ENCODE measurements around the gene B4GALNT3. TPM values are rescaled to one million over a fixed set of nuclear protein-coding genes. Genes with fewer than 3 reads are reported as not detected.

Gene B4GALNT3
- total RNA-seq, 3 donors from 2014 or later (not counting 1 experiment from before 2014, with no cell fraction given), result 0.93 to 4.2 TPM; not detected in 1

DNA sequence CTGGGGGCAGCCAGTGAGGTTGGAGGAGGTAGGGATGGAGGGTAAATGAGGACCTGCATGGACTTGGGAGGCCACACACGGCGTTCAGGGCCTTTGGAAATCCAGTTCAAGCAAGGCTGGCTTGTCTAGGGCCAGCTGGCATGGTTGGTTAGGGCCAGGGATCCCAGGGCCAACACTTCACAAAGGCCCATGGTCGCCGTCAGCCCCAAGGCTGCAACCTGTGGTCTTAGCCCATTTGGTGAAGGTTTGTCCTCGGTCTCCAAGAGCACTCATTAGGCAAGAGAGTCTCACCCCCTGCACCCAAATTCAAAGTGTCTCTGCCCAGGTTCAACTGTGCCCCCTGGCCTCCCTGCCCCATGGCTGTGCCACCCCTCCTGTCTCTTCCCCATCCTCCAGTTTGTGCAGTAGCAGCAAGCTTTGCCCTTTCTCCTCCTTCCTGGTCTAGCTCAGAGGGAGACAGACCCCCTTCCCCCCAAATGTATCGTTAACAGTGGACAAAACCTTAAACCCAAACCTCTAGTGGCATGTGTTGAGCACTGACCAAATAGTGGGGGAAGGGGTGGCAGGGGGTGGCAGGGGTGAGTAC lies 109.4 kb downstream of the B4GALNT3 start:
- peak overlapping the region; percentile 58 for H3K4me3 ChIP-seq (ENCODE audit: low read length)

GRCh38 chr12:569803-570434 lies 110.2 kb downstream of the B4GALNT3 start:
- peak; percentile 82 for TF ChIP-seq CTCF (IDR thresholded peaks at IDR 0.05)
- no peaks in the 10 kb centered on the region for H3K9me3 ChIP-seq (ENCODE audit: control insufficient read depth, insufficient read depth, low read length)
- Mint-ChIP-seq H3K9me3 (no peaks in the 10 kb centered on the region), H3K27me3 (ENCODE audit: low read depth in 2 of 2) (no peaks in the 10 kb centered on the region), H3K4me1 (peaks cover 32 to 51% of the 10 kb centered on the region in 2 donors), H3K27ac (peak overlapping the region; percentile 56 to 80), H3K4me3 (peak overlapping the region; percentile 93), H3K36me3 (no peaks in the 10 kb centered on the region)
- WGBS (ENCODE audit: insufficient coverage), result 6% methylated on average over 44 of the region's 44 CpGs
- intact Hi-C loops (cut with micrococcal nuclease), result loop anchor here (1.0 to 5.0 kb wide), 2 partner anchors 244 to 522 kb away; no protein-coding TSS in a partner anchor
- DNase-seq (peak; percentile 85 to 91), ATAC-seq (peak; percentile 95 to 97 (median 95))
- peaks cover 32% of the 10 kb centered on the region for H3K4me1 ChIP-seq (ENCODE audit: control insufficient read depth, insufficient read depth, low read length)
- H3K36me3 ChIP-seq (ENCODE audit: control insufficient read depth, insufficient read depth, low read length), result no peaks in the 10 kb centered on the region
- peak overlapping the region; percentile 58 for H3K4me3 ChIP-seq (ENCODE audit: low read length)
- H3K27me3 ChIP-seq (ENCODE audit: control insufficient read depth, insufficient read depth, low read length), result no peaks in the 10 kb centered on the region
- H3K27ac ChIP-seq (ENCODE audit: low read length), result no peak overlapping the region

More for the DNA sequence above, 109.4 kb downstream of the B4GALNT3 start:
- no peaks in the 10 kb centered on the region for H3K27me3 ChIP-seq (ENCODE audit: control insufficient read depth, insufficient read depth, low read length)
- Mint-ChIP-seq H3K27me3 (ENCODE audit: low read depth in 2 of 2) (no peaks in the 10 kb centered on the region), H3K4me3 (no peak overlapping the region), H3K4me1 (peaks cover 37 to 58% of the 10 kb centered on the region in 2 donors), H3K27ac (peak overlapping the region; percentile 56 to 80), H3K9me3 (no peaks in the 10 kb centered on the region), H3K36me3 (no peaks in the 10 kb centered on the region)
- no peaks in the 10 kb centered on the region for H3K9me3 ChIP-seq (ENCODE audit: control insufficient read depth, insufficient read depth, low read length)
- ATAC-seq (no peak), DNase-seq (no peak)
- H3K36me3 ChIP-seq (ENCODE audit: control insufficient read depth, insufficient read depth, low read length), result no peaks in the 10 kb centered on the region
- no peak overlapping the region for H3K27ac ChIP-seq (ENCODE audit: low read length)
- TF ChIP-seq CTCF (IDR thresholded peaks at IDR 0.05), result no peak
- intact Hi-C loops (cut with micrococcal nuclease), result loop anchor here (1.0 to 5.0 kb wide), 2 partner anchors 245 to 523 kb away; no protein-coding TSS in a partner anchor
- WGBS (ENCODE audit: insufficient coverage), result 93% methylated on average over 5 of the region's 6 CpGs
- peaks cover 39% of the 10 kb centered on the region for H3K4me1 ChIP-seq (ENCODE audit: control insufficient read depth, insufficient read depth, low read length)

- H3K4me1 Mint-ChIP-seq, result peaks cover 26 to 45% of the 10 kb centered on the region in 2 donors
- no peak for ATAC-seq
- H3K9me3 ChIP-seq (ENCODE audit: control insufficient read depth, insufficient read depth, low read length), result no peaks in the 10 kb centered on the region
- no peak overlapping the region for H3K4me3 Mint-ChIP-seq
- no peaks in the 10 kb centered on the region for H3K36me3 ChIP-seq (ENCODE audit: control insufficient read depth, insufficient read depth, low read length)
- H3K27me3 ChIP-seq (ENCODE audit: control insufficient read depth, insufficient read depth, low read length), result no peaks in the 10 kb centered on the region
- intact Hi-C loops (cut with micrococcal nuclease), result no loop called here
- no peaks in the 10 kb centered on the region for H3K27me3 Mint-ChIP-seq (ENCODE audit: low read depth in 2 of 2)
- no peaks in the 10 kb centered on the region for H3K9me3 Mint-ChIP-seq
- no peak overlapping the region for H3K4me3 ChIP-seq (ENCODE audit: low read length)
- no peaks in the 10 kb centered on the region for H3K36me3 Mint-ChIP-seq
- DNase-seq, result no peak
- TF ChIP-seq CTCF (IDR thresholded peaks at IDR 0.05), result no peak
- H3K4me1 ChIP-seq (ENCODE audit: control insufficient read depth, insufficient read depth, low read length), result peaks cover 26% of the 10 kb centered on the region
- H3K27ac Mint-ChIP-seq, result no peak overlapping the region
- WGBS (ENCODE audit: insufficient coverage), result 86% methylated on average over 22 of the region's 22 CpGs
- H3K27ac ChIP-seq (ENCODE audit: low read length), result no peak overlapping the region
Measured at GRCh38 chr12:570435-570920, 110.7 kb downstream of the B4GALNT3 start.

Measured in natural killer cell (primary cell).